HepG2 (cell line): ENCODE results near the gene B3GAT3. TPM values are rescaled to one million over a fixed set of nuclear protein-coding genes. Genes with fewer than 3 reads are reported as not detected.

Experiments
- ATAC-seq: fragments of 200-7000 bp; cut with Tn5 transposase; 3 replicates; pipeline ENCODE4 v1.9.1; 2020; ENCODE audit warnings: mild to moderate bottlenecking, moderate library complexity
- BruUV-seq: library from RNA; stranded (reverse); fragments of 400-500 nt; replicated peaks from 2 replicates; lab custom pipeline; 2021; lab: Mats Ljungman, UMichigan
- CTCF ChIA-PET: fragments of 300-600 bp; formaldehyde crosslinking; extraction: SDS; loops from one replicate; lab custom pipeline; 2021; ENCODE audit warnings: low total read pairs, inconsistent platforms, low intra/inter-chr PET ratio; lab: Yijun Ruan, JAX
- POLR2A ChIA-PET: fragments of 350-600 bp; sonication (Branson Sonifier 250); formaldehyde crosslinking; loops from one replicate; lab custom pipeline; 2020; ENCODE audit warnings: antibody characterized with exemption, inconsistent platforms; lab: Yijun Ruan, JAX
- DNase-seq: peaks from one replicate; pipeline ENCODE4 v3.0.0-alpha.2; 2015; ENCODE audit warnings: low spot score
- FAIRE-seq: peaks from 3 replicates; lab custom pipeline; 2011; peaks lifted over from hg19 to GRCh38; lab: Jason Lieb, UNC
- H2AFZ ChIP-seq: one replicate; pipeline ENCODE4 v1.6.1; 2011; ENCODE audit warnings: low read length, inconsistent platforms
- H3K27ac ChIP-seq: fragments of 300-600 bp; 3 replicates; pipeline ENCODE4 v1.8.0; 2011; ENCODE audit warnings: mixed run types, mild to moderate bottlenecking, mixed read lengths, low read length, inconsistent platforms; ENCODE audit not compliant: insufficient read depth; ENCODE audit errors: extremely low read length
- H3K27me3 ChIP-seq, 2 experiments: fragments of 200-600 bp in 1 of 2; 2 replicates in 1 of 2; 3 replicates in 1 of 2; pipeline versions ENCODE4 v1.6.0 to v1.8.0; 2011; ENCODE audit warnings: low read length in 2 of 2, mild to moderate bottlenecking in 2 of 2, moderate library complexity in 2 of 2, inconsistent platforms in 1 of 2; ENCODE audit not compliant: insufficient read depth in 2 of 2, control insufficient read depth in 1 of 2
- H3K36me3 ChIP-seq, 2 experiments: fragments of 200-600 bp in 1 of 2; replicated peaks in 1 of 2; 2 replicates in 1 of 2; 3 replicates in 1 of 2; pipeline versions ENCODE4 v1.5.1 to v1.8.0; 2011; ENCODE audit warnings: low read length in 2 of 2, inconsistent platforms in 1 of 2; ENCODE audit not compliant: insufficient read depth in 2 of 2, control insufficient read depth in 1 of 2
- H3K4me1 ChIP-seq: 2 replicates; pipeline ENCODE4 v1.5.1; 2012; ENCODE audit warnings: low read length, inconsistent platforms; ENCODE audit not compliant: insufficient read depth
- H3K4me2 ChIP-seq: 2 replicates; pipeline ENCODE4 v1.6.0; 2011; ENCODE audit warnings: low read depth, low read length, inconsistent platforms
- H3K4me3 ChIP-seq, 3 experiments: fragments of 200-600 bp in 1 of 3; sonication (generic), shearing (Covaris generic) in 1 of 3; replicated peaks in 1 of 3; 2 replicates each; pipeline ENCODE4 v1.5.1; 2011 to 2016; ENCODE audit warnings: low read length in 3 of 3, inconsistent platforms in 2 of 3, low read depth in 2 of 3, mild to moderate bottlenecking in 2 of 3, control low read depth in 1 of 3, mixed read lengths in 1 of 3; ENCODE audit not compliant: insufficient read depth in 1 of 3
- H3K79me2 ChIP-seq: one replicate; pipeline ENCODE4 v1.6.1; 2011; ENCODE audit warnings: low read length, inconsistent platforms; ENCODE audit not compliant: insufficient read depth
- H3K9ac ChIP-seq: 2 replicates; pipeline ENCODE4 v1.6.0; 2011; ENCODE audit warnings: mild to moderate bottlenecking, low read depth, low read length, inconsistent platforms; ENCODE audit not compliant: insufficient read depth
- H3K9me3 ChIP-seq: 2 replicates; pipeline ENCODE4 v1.5.1; 2012; ENCODE audit warnings: mild to moderate bottlenecking, low read length
- H4K20me1 ChIP-seq: 2 replicates; pipeline ENCODE4 v1.6.0; 2011; ENCODE audit warnings: inconsistent platforms, mild to moderate bottlenecking, low read length, moderate library complexity; ENCODE audit not compliant: insufficient read depth
- CEBPZ ChIP-seq: IDR thresholded peaks from 2 replicates; pipeline ENCODE4 v1.6.1; 2012; ENCODE audit warnings: low read length, improper control_type of control experiment
- EHMT2 ChIP-seq: fragments of 200-600 bp; sonication (generic); IDR thresholded peaks from 2 replicates; pipeline ENCODE4 v1.7.0; 2017; ENCODE audit warnings: antibody characterized with exemption, low read depth, low read length, borderline replicate concordance
- FOXO4 ChIP-seq: sonication (generic); formaldehyde crosslinking; conservative IDR thresholded peaks from 2 replicates; pipeline ENCODE4 v1.8.1; 2023; ENCODE audit warnings: missing genetic modification reagents
- FOXP4 ChIP-seq: sonication (generic); formaldehyde crosslinking; IDR thresholded peaks from 2 replicates; pipeline ENCODE4 v1.4.0; 2020; ENCODE audit warnings: missing genetic modification reagents
- GFI1 ChIP-seq: sonication (generic); formaldehyde crosslinking; IDR thresholded peaks from 2 replicates; pipeline ENCODE4 v1.5.0; 2020; ENCODE audit warnings: missing genetic modification reagents, mild to moderate bottlenecking, borderline replicate concordance
- HNF1B ChIP-seq: sonication (generic); formaldehyde crosslinking; IDR thresholded peaks from 2 replicates; pipeline ENCODE4 v1.5.1; 2020; ENCODE audit warnings: mild to moderate bottlenecking, moderate library complexity, missing genetic modification reagents
- JUNB ChIP-seq: sonication (generic); formaldehyde crosslinking; IDR thresholded peaks from 2 replicates; pipeline ENCODE4 v1.8.0; 2022; ENCODE audit warnings: missing genetic modification reagents, mild to moderate bottlenecking, borderline replicate concordance
- SIN3B ChIP-seq: fragments of 150-350 bp; IDR thresholded peaks from 2 replicates; pipeline ENCODE4 v1.6.1; 2014; ENCODE audit warnings: low read length
- SOX13 ChIP-seq, 3 experiments: fragments of 450-650 bp in 1 of 3; sonication (generic) in 1 of 3; formaldehyde crosslinking in 1 of 3; IDR thresholded peaks in 2 of 3; conservative IDR thresholded peaks in 1 of 3; 2 replicates each; pipeline versions ENCODE4 v1.5.0 to v1.6.1; 2016 to 2020; ENCODE audit warnings: antibody characterized with exemption in 1 of 3, mild to moderate bottlenecking in 1 of 3, missing compliant biosample characterization in 1 of 3, missing genetic modification reagents in 1 of 3, moderate library complexity in 1 of 3
- YEATS4 ChIP-seq: sonication (generic); formaldehyde crosslinking; IDR thresholded peaks from 2 replicates; pipeline ENCODE4 v1.4.0; 2020; ENCODE audit warnings: missing genetic modification reagents, borderline replicate concordance
- ZNF205 ChIP-seq: IDR thresholded peaks from 2 replicates; pipeline ENCODE4 v1.6.1; 2018; ENCODE audit warnings: missing biosample characterization, missing genetic modification reagents
- ZNF569 ChIP-seq: sonication (generic); formaldehyde crosslinking; IDR thresholded peaks from 2 replicates; pipeline ENCODE4 v1.5.0; 2020; ENCODE audit warnings: mild to moderate bottlenecking, missing genetic modification reagents, moderate library complexity, borderline replicate concordance
- ZNF740 ChIP-seq: sonication (generic); formaldehyde crosslinking; IDR thresholded peaks from 2 replicates; pipeline ENCODE4 v1.4.0; 2020; ENCODE audit warnings: missing genetic modification reagents
- WGBS: methylation state at CpG from one replicate; pipeline ENCODE4 v1.1.6; 2017; ENCODE audit warnings: low lambda C conversion rate; 5-methylcytosine and 5-hydroxymethylcytosine counted together
- in situ Hi-C: cut with HindIII; loops from 2 replicates; pipeline ENCODE4 v1.10.0; 2017; ENCODE audit warnings: low pct_unique_long_range_greater_than_20kb; ENCODE audit not compliant: extremely low pct_ligation_motif_present
- intact Hi-C: fragments of 100-400 bp; cut with micrococcal nuclease; formaldehyde crosslinking; loops from one replicate; pipeline ENCODE4 v1.10.0; 2022; ENCODE audit not compliant: unreplicated experiment
- polyA plus RNA-seq, 8 experiments: library from polyadenylated mRNA; depleted of rRNA in 3 of 8; stranded (reverse) in 7 of 8; unstranded in 1 of 8; fragments of >200 nt; fragmentation: Illumina TruSeq in 4 of 8; extraction: Trizol in 4 of 8; gene quantifications; 2 replicates each; pipeline versions ENCODE4 v1.2.1 to v1.2.3, GENCODE V29; 2011 to 2016; ENCODE audit warnings: low read depth in 4 of 8, missing spikeins in 1 of 8, mixed read lengths in 1 of 8; ENCODE audit not compliant: insufficient read depth in 1 of 8
- total RNA-seq, 5 experiments: library from RNA; depleted of rRNA; stranded (reverse); fragments of >200 nt; fragmentation: Illumina TruSeq; extraction: Trizol; gene quantifications; 2 replicates each; pipeline ENCODE4 v1.2.3, GENCODE V29; 2016; ENCODE audit warnings: low read depth in 1 of 5

Gene B3GAT3
- total and polyA plus RNA-seq, 2 of the 13 experiments (the other 11 are each of a cell fraction or from before 2014, with no cell fraction given), result 21.3 to 26.1 TPM

- ChIA-PET POLR2A (interaction anchor here (0.7 to 5.0 kb wide), 17 partner anchors 9 to 222 kb away, joined by 3 to 98 read pairs (median 17); partner anchors contain the start of genes B3GAT3, C11orf98, CSKMT and EEF1G), CTCF (no interaction called here)
- Histone ChIP-seq H3K9me3 (no peaks in the 10 kb centered on the region), H3K4me1 (peaks cover 53% of the 10 kb centered on the region), H3K36me3 (peaks cover 4 to 24% of the 10 kb centered on the region in 2 experiments; a peak in 3 of 5 replicates), H2AFZ (no peak overlapping the region), H4K20me1 (peaks cover 8% of the 10 kb centered on the region), H3K27ac (peak overlapping the region; percentile 98), H3K4me3 (peak overlapping the region in 1 of 3 experiments; percentile 41; a peak in 2 of 6 replicates), H3K4me2 (peak overlapping the region; percentile 68), H3K79me2 (peaks cover 42% of the 10 kb centered on the region), H3K9ac (peak overlapping the region; percentile 56), H3K27me3 (no peaks in the 10 kb centered on the region)
- FAIRE-seq (no peak), ATAC-seq (peak; percentile 40; the same call in 1 of the 3 replicates), DNase-seq (no peak)
- BruUV-seq, result TSS peak; percentile 75
- in situ Hi-C loops, result no loop called here
- 59% methylated on average over 10 of the region's 32 CpGs for WGBS
- intact Hi-C loops, result no loop called here
- TF ChIP-seq FOXP4 (CRISPR knock-in tag), result no peak
- TF ChIP-seq ZNF205 (CRISPR knock-in tag), result no peak
- TF ChIP-seq YEATS4 (CRISPR knock-in tag), result no peak
- TF ChIP-seq ZNF740 (CRISPR knock-in tag), result no peak
- no peak for TF ChIP-seq ZNF569
- no peak for TF ChIP-seq JUNB
- no peak for TF ChIP-seq SOX13 (IDR thresholded peaks at IDR 0.05)
- no peak for TF ChIP-seq SOX13 (CRISPR knock-in tag; conservative IDR thresholded peaks at IDR 0.05 in 1 of 2, IDR thresholded peaks at IDR 0.05 in 1 of 2)
- TF ChIP-seq CEBPZ, result no peak
- no peak for TF ChIP-seq FOXO4 (CRISPR knock-in tag)
- TF ChIP-seq GFI1 (CRISPR knock-in tag), result no peak
- no peak for TF ChIP-seq EHMT2
- no peak for TF ChIP-seq SIN3B
- TF ChIP-seq HNF1B, result no peak
Observed at GRCh38 chr11:62646825-62647608, 25.2 kb upstream of the B3GAT3 start.
